DND-41 (cell line): ENCODE measurements around the gene USPL1.

Experiments used
- ATAC-seq: fragments of 200-7000 bp; cut with Tn5 transposase; 3 replicates; pipeline ENCODE4 v1.9.1; 2021; ENCODE audit warnings: low read depth; ENCODE audit not compliant: insufficient read depth
- DNase-seq: peaks from one replicate; pipeline ENCODE4 v3.0.0-alpha.2; 2020
- H2AFZ ChIP-seq: 2 replicates; pipeline ENCODE4 v1.6.0; 2012; ENCODE audit warnings: low read depth, low read length
- H3K27ac ChIP-seq: 2 replicates; pipeline ENCODE4 v1.5.1; 2012; ENCODE audit warnings: low read length, inconsistent platforms
- H3K27me3 ChIP-seq: fragments of 200-600 bp; sonication (generic); 2 replicates; pipeline ENCODE4 v1.6.0; 2012; ENCODE audit warnings: low read length, mild to moderate bottlenecking, inconsistent platforms; ENCODE audit not compliant: insufficient read depth, poor library complexity
- H3K36me3 ChIP-seq: 2 replicates; pipeline ENCODE4 v1.5.1; 2012; ENCODE audit warnings: low read length, inconsistent platforms; ENCODE audit not compliant: insufficient read depth
- H3K4me1 ChIP-seq: 2 replicates; pipeline ENCODE4 v1.5.1; 2012; ENCODE audit warnings: mild to moderate bottlenecking, low read length; ENCODE audit not compliant: insufficient read depth
- H3K4me2 ChIP-seq: 2 replicates; pipeline ENCODE4 v1.6.0; 2012; ENCODE audit warnings: mild to moderate bottlenecking, moderate library complexity, low read length, inconsistent platforms; ENCODE audit not compliant: insufficient read depth
- H3K4me3 ChIP-seq, 2 experiments: fragments of 200-600 bp in 1 of 2; shearing (Covaris generic) in 1 of 2; 2 replicates each; pipeline ENCODE4 v1.5.1; 2012 to 2016; ENCODE audit warnings: inconsistent platforms in 2 of 2, low read length in 2 of 2, mild to moderate bottlenecking in 2 of 2, low read depth in 1 of 2, moderate library complexity in 1 of 2
- H3K79me2 ChIP-seq: 2 replicates; pipeline ENCODE4 v1.6.0; 2012; ENCODE audit warnings: low read length, inconsistent platforms; ENCODE audit not compliant: insufficient read depth
- H3K9ac ChIP-seq: 2 replicates; pipeline ENCODE4 v1.6.0; 2012; ENCODE audit warnings: low read depth, mild to moderate bottlenecking, inconsistent platforms, low read length, moderate library complexity
- H3K9me3 ChIP-seq: 2 replicates; pipeline ENCODE4 v1.5.1; 2012; ENCODE audit warnings: low read length, moderate library complexity, mild to moderate bottlenecking, inconsistent platforms; ENCODE audit not compliant: insufficient read depth, severe bottlenecking
- H4K20me1 ChIP-seq: 2 replicates; pipeline ENCODE4 v1.6.0; 2012; ENCODE audit warnings: low read length; ENCODE audit not compliant: insufficient read depth
- EZH2 ChIP-seq: IDR thresholded peaks from 3 replicates; pipeline ENCODE4 v1.6.1; 2012; ENCODE audit warnings: borderline replicate concordance, low read depth, mild to moderate bottlenecking, moderate library complexity, low read length, inconsistent platforms; ENCODE audit not compliant: severe bottlenecking
- TF ChIP-seq, protein P1 (sequence below): IDR thresholded peaks from 2 replicates; pipeline ENCODE4 v1.5.1; 2012; ENCODE audit warnings: borderline replicate concordance, low read length, moderate library complexity, mild to moderate bottlenecking; ENCODE audit not compliant: poor library complexity, severe bottlenecking; ENCODE audit errors: extremely low read depth

Gene USPL1

DNA sequence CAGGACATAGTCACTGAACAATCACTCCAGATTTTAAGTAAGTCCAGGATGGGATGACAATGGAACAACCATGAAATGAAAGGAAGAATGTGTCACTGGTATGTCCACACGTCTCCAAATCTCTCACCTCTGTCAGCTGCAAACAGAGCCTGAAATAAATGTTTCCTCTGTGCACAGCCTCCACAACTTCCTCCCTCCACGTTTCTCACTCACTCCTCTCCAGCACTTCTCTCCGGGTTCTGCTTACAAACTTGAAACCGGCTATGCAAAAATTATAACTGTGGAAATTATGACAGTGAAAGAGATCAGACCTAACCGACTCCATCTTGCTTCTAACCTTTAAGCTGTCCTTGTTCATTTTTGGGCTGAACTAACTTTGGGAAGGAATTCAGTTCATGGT lies 82.6 kb downstream of the USPL1 start:
- no peak for DNase-seq
- H3K27ac ChIP-seq: no peak overlapping the region
- no peak for ATAC-seq
- H2AFZ ChIP-seq: no peak overlapping the region
- H3K36me3 ChIP-seq: no peaks in the 10 kb centered on the region
- no peak for TF ChIP-seq EZH2
- TF ChIP-seq, protein P1, sequence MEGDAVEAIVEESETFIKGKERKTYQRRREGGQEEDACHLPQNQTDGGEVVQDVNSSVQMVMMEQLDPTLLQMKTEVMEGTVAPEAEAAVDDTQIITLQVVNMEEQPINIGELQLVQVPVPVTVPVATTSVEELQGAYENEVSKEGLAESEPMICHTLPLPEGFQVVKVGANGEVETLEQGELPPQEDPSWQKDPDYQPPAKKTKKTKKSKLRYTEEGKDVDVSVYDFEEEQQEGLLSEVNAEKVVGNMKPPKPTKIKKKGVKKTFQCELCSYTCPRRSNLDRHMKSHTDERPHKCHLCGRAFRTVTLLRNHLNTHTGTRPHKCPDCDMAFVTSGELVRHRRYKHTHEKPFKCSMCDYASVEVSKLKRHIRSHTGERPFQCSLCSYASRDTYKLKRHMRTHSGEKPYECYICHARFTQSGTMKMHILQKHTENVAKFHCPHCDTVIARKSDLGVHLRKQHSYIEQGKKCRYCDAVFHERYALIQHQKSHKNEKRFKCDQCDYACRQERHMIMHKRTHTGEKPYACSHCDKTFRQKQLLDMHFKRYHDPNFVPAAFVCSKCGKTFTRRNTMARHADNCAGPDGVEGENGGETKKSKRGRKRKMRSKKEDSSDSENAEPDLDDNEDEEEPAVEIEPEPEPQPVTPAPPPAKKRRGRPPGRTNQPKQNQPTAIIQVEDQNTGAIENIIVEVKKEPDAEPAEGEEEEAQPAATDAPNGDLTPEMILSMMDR: no peak
- H3K9ac ChIP-seq: no peak overlapping the region
- no peaks in the 10 kb centered on the region for H3K79me2 ChIP-seq
- H3K9me3 ChIP-seq: no peaks in the 10 kb centered on the region
- no peak overlapping the region for H3K4me3 ChIP-seq
- peaks cover 17% of the 10 kb centered on the region for H3K4me1 ChIP-seq
- H4K20me1 ChIP-seq: no peaks in the 10 kb centered on the region
- no peak overlapping the region for H3K4me2 ChIP-seq
- H3K27me3 ChIP-seq: no peaks in the 10 kb centered on the region

DNA sequence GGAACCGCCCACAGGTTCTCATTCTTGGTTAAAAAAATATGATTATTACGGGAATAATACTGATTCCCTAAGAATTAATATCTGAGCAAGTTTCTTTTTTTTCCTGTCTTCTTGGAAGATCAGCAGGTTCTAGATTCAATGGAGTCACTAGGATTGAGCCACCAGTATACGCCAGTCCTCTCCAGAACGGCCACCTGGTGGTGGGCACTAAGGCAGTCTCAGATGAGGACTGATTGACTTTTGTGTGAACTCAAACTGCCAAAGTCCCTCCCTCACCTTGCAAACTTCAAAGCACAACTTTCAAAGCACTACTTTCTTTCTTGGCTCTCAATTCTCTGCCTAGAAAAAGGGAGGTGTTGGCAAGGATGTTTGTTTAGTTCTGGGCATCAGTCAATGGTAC lies 84.3 kb downstream of the USPL1 start:
- Histone ChIP-seq H3K9me3 (no peaks in the 10 kb centered on the region), H3K27me3 (no peaks in the 10 kb centered on the region), H3K4me1 (0 out of 2 replicates have a peak, but pooled peaks cover under 1% of the 10 kb centered on the region), H3K4me3 (no peak overlapping the region), H4K20me1 (no peaks in the 10 kb centered on the region), H3K4me2 (no peak overlapping the region), H3K27ac (no peak overlapping the region), H3K79me2 (no peaks in the 10 kb centered on the region), H2AFZ (no peak overlapping the region), H3K36me3 (no peaks in the 10 kb centered on the region), H3K9ac (no peak overlapping the region)
- TF ChIP-seq, protein P1: no peak
- TF ChIP-seq EZH2: no peak
- peak; percentile 10 for DNase-seq
- ATAC-seq: peak; percentile 72

DNA sequence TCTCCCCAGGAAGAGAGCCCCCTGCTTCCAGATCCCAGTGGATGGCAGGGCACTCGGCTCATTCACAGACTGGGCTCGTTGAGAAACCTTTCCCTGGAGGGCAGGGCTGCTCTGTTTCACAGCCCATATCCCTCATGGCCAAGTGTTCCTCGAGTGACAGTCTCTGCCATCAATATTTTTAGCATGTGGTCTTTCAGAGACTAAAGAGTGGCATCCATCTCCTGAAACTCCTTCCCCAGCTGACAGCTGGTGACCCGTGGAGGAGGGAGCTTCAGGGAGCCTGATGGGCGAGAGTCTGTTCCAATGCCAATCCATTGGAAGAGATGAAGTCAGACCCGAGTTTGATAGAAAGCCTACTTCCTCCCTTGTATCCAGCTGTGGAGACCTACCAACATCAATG lies 86.9 kb downstream of the USPL1 start:
- Histone ChIP-seq H3K79me2 (no peaks in the 10 kb centered on the region), H3K9ac (no peak overlapping the region), H3K4me1 (no peaks in the 10 kb centered on the region), H3K36me3 (no peaks in the 10 kb centered on the region), H3K9me3 (no peaks in the 10 kb centered on the region), H3K27ac (no peak overlapping the region), H3K4me3 (no peak overlapping the region), H2AFZ (no peak overlapping the region), H3K4me2 (no peak overlapping the region), H4K20me1 (no peaks in the 10 kb centered on the region), H3K27me3 (no peaks in the 10 kb centered on the region)
- TF ChIP-seq EZH2: no peak
- TF ChIP-seq, protein P1: no peak
- ATAC-seq (no peak), DNase-seq (no peak)

DNA sequence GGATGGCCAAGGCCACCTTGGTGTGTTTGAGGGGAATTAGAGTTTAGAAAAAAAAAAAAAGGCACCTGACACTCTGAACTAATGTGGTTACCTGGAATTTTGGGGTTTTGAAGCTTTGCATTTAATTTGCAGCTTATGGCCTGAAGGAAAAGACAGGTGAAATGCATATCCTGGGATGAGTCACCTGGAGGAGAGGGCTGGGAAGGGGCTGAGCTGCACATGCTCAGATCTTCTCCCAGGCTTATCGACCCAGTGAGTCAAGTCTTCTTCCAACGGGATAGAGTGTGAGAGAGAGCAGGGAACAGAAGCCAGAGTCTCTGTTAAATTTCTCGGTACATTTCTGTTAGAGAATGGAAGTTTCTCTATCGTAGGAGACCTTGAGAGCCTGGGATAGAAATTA lies 88.0 kb downstream of the USPL1 start:
- H3K9me3 ChIP-seq: no peaks in the 10 kb centered on the region
- no peaks in the 10 kb centered on the region for H3K27me3 ChIP-seq
- H3K36me3 ChIP-seq: no peaks in the 10 kb centered on the region
- no peak overlapping the region for H3K9ac ChIP-seq
- no peaks in the 10 kb centered on the region for H4K20me1 ChIP-seq
- ATAC-seq (no peak), DNase-seq (no peak)
- no peaks in the 10 kb centered on the region for H3K4me1 ChIP-seq
- H3K4me2 ChIP-seq: no peak overlapping the region
- H2AFZ ChIP-seq: no peak overlapping the region
- TF ChIP-seq, protein P1: no peak
- TF ChIP-seq EZH2: no peak
- H3K79me2 ChIP-seq: no peaks in the 10 kb centered on the region
- no peak overlapping the region for H3K4me3 ChIP-seq
- no peak overlapping the region for H3K27ac ChIP-seq
